BLaER1 (cell line): ENCODE results near the gene MREG.

Source experiments
- H3K27ac ChIP-seq: shearing (Covaris generic); formaldehyde crosslinking; 2 replicates; pipeline ENCODE4 v1.8.1; 2022
- H3K27me3 ChIP-seq: shearing (Covaris generic); formaldehyde crosslinking; 2 replicates; pipeline ENCODE4 v1.8.1; 2022
- H3K36me3 ChIP-seq: shearing (Covaris generic); formaldehyde crosslinking; 2 replicates; pipeline ENCODE4 v1.8.1; 2022
- H3K4me1 ChIP-seq: shearing (Covaris generic); formaldehyde crosslinking; 2 replicates; pipeline ENCODE4 v1.8.1; 2022
- H3K4me2 ChIP-seq: shearing (Covaris generic); formaldehyde crosslinking; 2 replicates; pipeline ENCODE4 v1.8.1; 2022
- H3K4me3 ChIP-seq: shearing (Covaris generic); formaldehyde crosslinking; 2 replicates; pipeline ENCODE4 v1.8.1; 2022
- H3K9ac ChIP-seq: shearing (Covaris generic); formaldehyde crosslinking; 2 replicates; pipeline ENCODE4 v1.8.1; 2022
- H3K9me3 ChIP-seq: shearing (Covaris generic); formaldehyde crosslinking; 2 replicates; pipeline ENCODE4 v1.8.1; 2022
- H4K20me1 ChIP-seq: shearing (Covaris generic); formaldehyde crosslinking; 2 replicates; pipeline ENCODE4 v1.8.1; 2022
- Cebpa-rat ChIP-seq: shearing (Covaris generic); IDR thresholded peaks from 2 replicates; pipeline ENCODE4 v1.8.1; 2022

MREG gene

DNA sequence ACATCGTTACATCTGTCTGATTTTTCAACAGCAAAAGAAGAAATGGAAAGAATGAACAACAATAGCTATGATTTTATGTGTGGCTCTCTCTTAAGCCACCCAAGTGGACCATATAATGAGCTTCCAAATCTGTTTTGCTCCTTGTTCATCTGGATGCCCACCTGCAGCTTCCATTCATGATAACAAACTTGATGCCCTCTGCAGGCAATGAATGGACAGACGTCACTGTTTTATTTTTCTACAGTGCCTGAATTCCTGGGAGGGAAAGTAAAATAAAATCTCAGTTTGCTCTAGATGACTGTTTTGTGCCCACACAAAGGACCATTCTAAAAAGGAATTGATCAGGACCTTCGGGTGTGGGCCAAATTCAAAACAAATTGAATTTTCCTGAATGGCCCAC, 5.0 kb downstream of the MREG start:
- Histone ChIP-seq H3K4me1 (peaks cover 10% of the 10 kb centered on the region), H3K27me3 (no peaks in the 10 kb centered on the region), H4K20me1 (0 out of 2 replicates have a peak, but pooled peaks cover 5% of the 10 kb centered on the region), H3K9me3 (no peaks in the 10 kb centered on the region), H3K4me2 (no peak overlapping the region), H3K27ac (no peak overlapping the region), H3K36me3 (no peaks in the 10 kb centered on the region), H3K4me3 (no peak overlapping the region), H3K9ac (no peak overlapping the region)
- no peak for TF ChIP-seq Cebpa-rat

DNA sequence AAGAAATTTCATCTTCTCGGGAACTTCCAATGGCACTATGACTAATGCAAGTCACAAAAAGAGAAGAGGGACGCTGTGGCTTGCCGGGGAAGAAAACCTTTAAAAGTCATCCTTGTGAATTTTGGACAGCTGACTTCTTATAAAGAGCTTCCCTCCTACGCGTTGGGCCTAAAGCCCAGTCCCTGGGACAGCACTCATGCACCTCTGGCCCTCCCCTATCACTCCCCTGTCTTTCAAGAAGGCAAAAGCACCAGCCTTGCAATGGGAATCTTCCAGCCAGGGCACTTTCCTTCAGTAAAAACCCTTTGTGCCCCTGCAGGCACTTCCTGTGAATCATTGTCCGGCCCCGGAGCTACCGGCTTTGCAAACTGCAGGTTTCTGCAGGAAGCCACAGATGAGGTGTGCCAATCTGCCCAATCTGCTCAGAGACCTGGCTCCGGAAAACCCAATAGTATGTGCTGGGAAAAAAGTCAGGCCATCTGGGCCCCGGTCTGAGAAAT, 7.1 kb downstream of the MREG start:
- H3K36me3 ChIP-seq, result no peaks in the 10 kb centered on the region
- no peak overlapping the region for H3K4me3 ChIP-seq

DNA sequence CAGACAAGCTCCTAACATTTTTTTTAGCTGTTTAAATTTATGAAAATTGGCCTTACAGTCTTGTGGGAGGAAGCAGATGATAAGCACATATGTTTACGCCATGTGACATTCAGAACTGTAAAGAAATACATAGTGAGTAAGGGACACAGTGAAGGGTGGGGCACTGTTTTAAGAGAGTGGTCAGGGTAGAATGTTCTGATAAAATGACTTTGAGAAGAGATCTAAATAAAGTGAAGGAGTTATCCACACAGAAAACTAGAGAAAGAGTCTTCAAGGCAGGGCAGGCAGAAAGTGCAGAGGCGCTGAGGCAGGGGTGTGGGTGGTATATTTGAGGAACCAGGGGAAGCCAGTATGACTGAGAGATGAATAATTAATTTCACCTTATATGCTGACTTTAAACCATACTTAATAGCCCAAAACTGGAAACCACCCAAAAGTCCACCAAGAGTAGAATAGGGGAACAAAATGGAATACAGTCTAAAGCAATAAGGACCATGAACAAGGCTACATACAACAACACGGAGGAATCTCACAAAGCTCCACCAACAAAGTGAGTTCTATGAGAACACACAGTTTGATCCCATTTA, 8.6 kb downstream of the MREG start:
- no peak overlapping the region for H3K27ac ChIP-seq
- no peaks in the 10 kb centered on the region for H3K9me3 ChIP-seq
- H3K36me3 ChIP-seq, result peaks cover 7% of the 10 kb centered on the region
- no peak overlapping the region for H3K9ac ChIP-seq
- H3K4me1 ChIP-seq, result peaks cover 18% of the 10 kb centered on the region
- no peak for TF ChIP-seq Cebpa-rat
- peaks cover 9% of the 10 kb centered on the region; the same call in 1 of the 2 replicates for H4K20me1 ChIP-seq
- H3K4me3 ChIP-seq, result no peak overlapping the region
- no peaks in the 10 kb centered on the region for H3K27me3 ChIP-seq
- no peak overlapping the region for H3K4me2 ChIP-seq

More for the DNA sequence above, 7.1 kb downstream of the MREG start:
- peaks cover 18% of the 10 kb centered on the region for H3K4me1 ChIP-seq
- peaks cover 7% of the 10 kb centered on the region; the same call in 1 of the 2 replicates for H4K20me1 ChIP-seq
- no peaks in the 10 kb centered on the region for H3K9me3 ChIP-seq
- no peaks in the 10 kb centered on the region for H3K27me3 ChIP-seq
- H3K9ac ChIP-seq, result no peak overlapping the region
- no peak overlapping the region for H3K27ac ChIP-seq
- H3K4me2 ChIP-seq, result no peak overlapping the region
- TF ChIP-seq Cebpa-rat, result no peak

DNA sequence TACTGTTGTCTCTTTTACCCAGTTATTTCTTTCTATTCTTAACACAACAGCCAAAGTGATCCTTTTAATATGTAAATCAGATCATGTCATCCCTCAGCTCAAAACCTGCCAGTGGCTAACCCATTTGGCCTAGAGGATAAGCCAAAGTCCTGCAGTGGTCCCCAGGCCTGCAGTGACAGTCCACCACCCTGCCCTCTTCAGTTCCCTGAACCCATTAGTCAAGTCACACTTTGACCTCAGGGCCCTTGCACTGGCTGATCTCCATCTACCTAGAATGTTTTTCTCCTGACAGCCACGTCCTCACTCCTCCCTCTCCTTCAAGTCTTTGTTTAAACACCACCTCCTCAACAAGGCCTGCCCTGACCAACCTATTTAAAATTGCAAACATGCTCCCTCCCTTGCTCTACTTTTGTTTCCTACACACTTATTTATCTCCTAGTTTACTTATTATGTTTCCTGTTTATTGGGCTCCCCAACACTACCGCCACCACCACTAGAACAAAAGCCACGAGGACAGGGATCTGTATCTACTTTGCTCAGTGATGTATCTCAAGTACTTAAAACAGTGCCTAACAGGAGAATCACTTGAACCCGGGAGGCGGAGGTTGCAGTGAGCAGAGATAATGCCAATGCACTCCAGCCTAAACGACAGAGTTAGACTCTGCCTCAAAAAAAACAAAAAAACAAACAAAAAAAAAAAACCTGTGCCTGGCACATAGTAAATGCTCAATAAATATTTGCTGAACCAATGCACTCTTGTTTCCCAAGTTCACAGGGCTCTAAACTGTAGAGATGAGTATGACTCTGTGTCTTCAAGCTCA, 9.3 kb downstream of the MREG start:
- H3K4me1 ChIP-seq, result peaks cover 21% of the 10 kb centered on the region
- H3K4me3 ChIP-seq, result no peak overlapping the region
- no peaks in the 10 kb centered on the region for H3K9me3 ChIP-seq
- H3K9ac ChIP-seq, result no peak overlapping the region
- H3K36me3 ChIP-seq, result peaks cover 7% of the 10 kb centered on the region
- peaks cover 9% of the 10 kb centered on the region; the same call in 1 of the 2 replicates for H4K20me1 ChIP-seq
- H3K27ac ChIP-seq, result no peak overlapping the region
- no peak overlapping the region for H3K4me2 ChIP-seq
- TF ChIP-seq Cebpa-rat, result no peak
- no peaks in the 10 kb centered on the region for H3K27me3 ChIP-seq

DNA sequence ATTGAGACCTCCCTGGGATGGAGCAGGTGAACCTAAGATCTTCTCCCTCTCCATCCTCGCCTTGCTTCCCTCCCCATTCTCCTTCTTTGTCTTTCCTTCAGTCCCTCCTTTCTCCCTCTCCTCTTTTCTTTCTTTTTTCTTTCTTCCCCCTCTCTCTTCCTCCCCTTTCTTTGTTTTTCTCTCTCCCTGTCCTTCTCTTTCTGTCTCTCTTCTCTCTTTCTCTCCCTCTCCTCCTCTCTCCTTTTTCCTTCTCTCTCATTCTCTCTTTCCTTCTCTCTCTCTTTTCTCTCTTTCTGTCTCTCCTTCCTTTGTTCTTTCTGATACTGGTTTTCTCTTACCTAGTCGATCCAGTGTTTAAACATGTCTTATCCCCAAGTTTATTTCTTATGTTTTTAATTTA, 10.7 kb downstream of the MREG start:
- peaks cover 9% of the 10 kb centered on the region; the same call in 1 of the 2 replicates for H4K20me1 ChIP-seq
- H3K9me3 ChIP-seq, result no peaks in the 10 kb centered on the region
- peaks cover 33% of the 10 kb centered on the region for H3K4me1 ChIP-seq
- TF ChIP-seq Cebpa-rat, result no peak
- no peak overlapping the region for H3K4me3 ChIP-seq
- H3K4me2 ChIP-seq, result peak overlapping the region; percentile 46
- peaks cover 7% of the 10 kb centered on the region for H3K36me3 ChIP-seq
- H3K27me3 ChIP-seq, result no peaks in the 10 kb centered on the region
- H3K9ac ChIP-seq, result peak overlapping the region; percentile 18; the same call in 1 of the 2 replicates
- peak overlapping the region; percentile 36; the same call in 1 of the 2 replicates for H3K27ac ChIP-seq

DNA sequence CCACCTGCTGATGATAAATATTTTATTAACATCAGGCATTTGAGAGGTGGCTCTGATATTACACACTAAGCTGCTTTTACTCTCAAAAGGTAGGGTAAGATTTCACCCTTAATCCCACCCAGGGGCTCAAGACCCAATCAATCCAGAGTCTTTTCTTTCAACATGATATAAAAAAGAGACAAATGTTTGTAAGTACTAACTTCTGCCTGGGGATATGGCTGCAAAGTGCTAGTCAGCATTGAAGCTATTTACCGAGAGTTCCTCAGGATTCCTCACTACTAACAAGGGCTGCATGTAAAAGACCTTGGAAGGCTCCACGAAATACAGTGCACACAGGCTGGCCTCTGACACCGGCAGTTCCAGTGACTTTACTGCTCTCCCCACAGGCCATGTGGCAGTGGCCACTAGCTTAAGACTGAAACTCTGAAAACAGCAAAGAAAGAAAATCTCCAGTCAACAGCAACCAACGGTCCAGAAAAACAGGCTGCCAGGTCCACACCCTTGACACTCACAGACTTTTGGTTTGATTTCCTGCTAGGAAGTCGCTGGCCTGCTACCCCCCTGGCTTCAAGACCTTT, 11.2 kb downstream of the MREG start:
- Histone ChIP-seq H3K4me1 (peaks cover 38% of the 10 kb centered on the region), H4K20me1 (peaks cover 9% of the 10 kb centered on the region; the same call in 1 of the 2 replicates)

DNA sequence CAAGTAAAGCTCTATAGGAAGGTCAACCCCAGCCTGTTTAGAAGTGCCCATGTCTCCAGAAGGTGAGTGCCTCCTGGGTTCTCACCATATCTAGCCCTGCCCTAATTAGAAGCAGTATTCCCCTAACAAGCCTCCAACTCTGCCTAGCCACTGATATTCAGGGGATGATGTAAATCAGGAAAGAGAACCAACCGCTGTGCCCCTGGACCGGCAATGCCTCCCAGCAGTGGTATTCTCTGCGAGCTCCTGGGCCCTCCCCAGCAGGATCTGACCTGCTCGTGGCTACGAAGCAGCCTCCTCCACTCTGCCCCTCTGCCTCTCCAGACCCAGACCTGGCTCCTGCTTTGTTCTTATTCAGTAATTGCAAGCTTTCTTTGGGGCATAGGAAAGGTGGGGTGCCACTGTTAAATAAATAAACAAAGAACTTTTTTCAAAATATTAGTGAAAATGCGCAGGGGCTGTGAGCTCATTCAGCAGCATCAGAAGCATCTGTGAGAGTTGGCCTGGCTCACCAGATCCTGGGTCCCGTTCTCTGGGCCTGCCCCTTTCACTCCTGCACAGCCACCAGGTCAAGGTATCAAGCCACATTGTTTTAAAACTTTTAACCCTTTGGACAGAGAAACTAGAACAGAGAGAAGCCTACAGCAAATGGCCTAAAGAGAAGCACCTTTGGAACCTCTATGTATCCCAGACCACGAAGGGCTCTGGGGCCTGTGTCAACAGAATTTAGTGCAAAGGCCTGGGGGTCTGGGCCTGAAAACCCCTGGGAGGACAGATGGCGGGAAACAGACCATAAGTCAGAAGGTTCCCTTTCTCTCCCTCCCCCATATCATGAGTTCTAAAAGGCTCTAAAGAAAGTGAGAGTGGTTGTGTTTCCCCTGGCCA, 11.9 kb downstream of the MREG start:
- Histone ChIP-seq H3K27ac (no peak overlapping the region), H3K4me3 (no peak overlapping the region), H3K9ac (peak overlapping the region; percentile 18; the same call in 1 of the 2 replicates), H3K4me2 (peak overlapping the region; percentile 46), H3K36me3 (peaks cover 7% of the 10 kb centered on the region), H4K20me1 (peaks cover 9% of the 10 kb centered on the region; the same call in 1 of the 2 replicates), H3K9me3 (no peaks in the 10 kb centered on the region), H3K27me3 (no peaks in the 10 kb centered on the region), H3K4me1 (peaks cover 42% of the 10 kb centered on the region)
- TF ChIP-seq Cebpa-rat, result no peak

More for the DNA sequence above, 11.2 kb downstream of the MREG start:
- H3K27me3 ChIP-seq, result no peaks in the 10 kb centered on the region
- peaks cover 7% of the 10 kb centered on the region for H3K36me3 ChIP-seq
- H3K4me2 ChIP-seq, result peak overlapping the region; percentile 46
- H3K9ac ChIP-seq, result peak overlapping the region; percentile 18; the same call in 1 of the 2 replicates
- H3K27ac ChIP-seq, result peak overlapping the region; percentile 36; the same call in 1 of the 2 replicates
- H3K9me3 ChIP-seq, result no peaks in the 10 kb centered on the region
- no peak for TF ChIP-seq Cebpa-rat
- H3K4me3 ChIP-seq, result no peak overlapping the region

DNA sequence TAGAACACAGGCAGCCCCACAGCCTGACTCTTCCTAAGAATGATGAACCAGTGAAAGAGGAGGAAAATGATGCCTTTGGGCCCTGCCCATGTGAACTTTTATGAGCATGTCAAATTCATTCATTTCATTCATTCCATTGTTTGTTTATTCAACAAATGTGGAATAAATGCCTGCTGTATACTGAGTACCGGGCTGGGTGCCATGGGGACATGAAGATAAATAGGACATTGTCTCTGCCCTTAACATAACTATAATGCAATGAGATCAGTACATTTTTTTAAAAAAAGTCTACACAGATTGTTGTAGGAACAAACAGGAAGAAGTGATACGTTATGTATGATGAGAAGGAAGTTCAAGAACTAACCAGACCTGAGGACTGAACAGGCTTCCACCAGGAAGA, 14.7 kb downstream of the MREG start:
- H3K27ac ChIP-seq, result no peak overlapping the region
- no peak for TF ChIP-seq Cebpa-rat
- peaks cover 10% of the 10 kb centered on the region for H3K36me3 ChIP-seq
- H3K9ac ChIP-seq, result no peak overlapping the region
- no peak overlapping the region for H3K4me3 ChIP-seq
- no peaks in the 10 kb centered on the region for H3K27me3 ChIP-seq
- peaks cover 4% of the 10 kb centered on the region; the same call in 1 of the 2 replicates for H4K20me1 ChIP-seq
- no peaks in the 10 kb centered on the region for H3K9me3 ChIP-seq
- peaks cover 42% of the 10 kb centered on the region for H3K4me1 ChIP-seq
- no peak overlapping the region for H3K4me2 ChIP-seq

DNA sequence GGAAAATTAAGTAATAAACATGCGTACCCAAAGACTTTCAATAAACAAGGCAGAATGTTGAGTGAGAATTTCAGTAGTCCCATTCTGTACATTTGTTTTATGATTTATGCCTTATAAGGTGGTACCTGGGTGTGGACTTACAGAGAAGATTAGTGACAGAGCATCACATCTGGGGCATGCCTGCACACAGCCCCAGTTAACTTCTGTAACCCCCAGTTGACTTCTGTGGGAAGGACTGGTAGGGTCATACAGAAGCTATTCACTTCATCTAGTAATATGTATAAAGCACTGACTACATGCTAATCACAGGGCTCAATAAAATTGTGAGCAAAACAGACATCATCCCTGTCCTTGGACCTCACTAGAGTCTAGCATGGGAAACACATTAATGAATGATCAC, 16.1 kb downstream of the MREG start:
- H3K9me3 ChIP-seq, result no peaks in the 10 kb centered on the region
- H3K4me1 ChIP-seq, result peaks cover 32% of the 10 kb centered on the region
- no peak for TF ChIP-seq Cebpa-rat
- H4K20me1 ChIP-seq, result peaks cover 4% of the 10 kb centered on the region; the same call in 1 of the 2 replicates
- no peak overlapping the region for H3K4me2 ChIP-seq
- H3K4me3 ChIP-seq, result no peak overlapping the region
- H3K9ac ChIP-seq, result no peak overlapping the region
- H3K27ac ChIP-seq, result no peak overlapping the region
- H3K36me3 ChIP-seq, result peaks cover 10% of the 10 kb centered on the region
- no peaks in the 10 kb centered on the region for H3K27me3 ChIP-seq
